SHP77 treated with DMSO at 0.1 percent for 48 hours (cell line): ENCODE data around the gene EHD4.

Source experiments
- DNase-seq: peaks from one replicate; lab custom pipeline; 2025; lab: John Stamatoyannopoulos, UW

EHD4 gene

GRCh38 chr15:41980654-41981323 is 8.4 kb upstream of the EHD4 start:
- no peak for DNase-seq

DNA sequence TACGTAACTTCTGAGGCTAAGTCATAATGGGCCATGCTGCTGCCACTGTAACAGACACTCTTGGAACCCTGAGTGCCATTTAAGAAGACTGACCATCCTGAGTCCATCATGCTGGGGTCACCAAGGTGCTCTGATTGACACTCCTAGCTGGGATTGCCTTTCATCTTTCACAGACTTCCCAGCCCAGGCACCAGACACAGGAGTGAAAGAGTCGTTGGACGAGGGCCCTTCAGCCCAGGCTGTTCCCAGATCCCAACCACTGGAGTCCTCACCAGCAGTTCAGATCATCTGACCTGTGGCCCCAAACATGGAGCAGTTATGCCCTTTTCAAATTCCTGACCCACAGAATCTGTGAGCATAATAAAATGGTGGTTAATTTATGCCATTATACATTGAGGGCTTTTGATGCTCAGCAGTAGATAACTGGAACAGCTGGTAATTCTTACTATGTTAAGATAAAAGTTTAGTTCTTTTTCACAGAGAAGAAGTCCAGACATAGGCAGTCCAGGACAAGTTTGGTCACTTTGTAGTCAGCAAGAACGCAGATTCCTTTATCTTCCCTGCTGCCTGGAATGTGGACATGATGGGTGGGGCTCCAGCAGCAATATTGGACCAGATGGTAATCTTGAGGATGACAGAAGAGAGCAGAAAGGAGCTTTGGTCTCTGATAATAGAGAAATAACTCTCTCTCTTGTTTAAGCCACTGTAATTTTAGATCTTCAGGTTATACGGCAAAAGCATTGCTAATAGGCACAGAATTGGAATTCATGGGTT is 7.3 kb upstream of the EHD4 start:
- no peak for DNase-seq

DNA sequence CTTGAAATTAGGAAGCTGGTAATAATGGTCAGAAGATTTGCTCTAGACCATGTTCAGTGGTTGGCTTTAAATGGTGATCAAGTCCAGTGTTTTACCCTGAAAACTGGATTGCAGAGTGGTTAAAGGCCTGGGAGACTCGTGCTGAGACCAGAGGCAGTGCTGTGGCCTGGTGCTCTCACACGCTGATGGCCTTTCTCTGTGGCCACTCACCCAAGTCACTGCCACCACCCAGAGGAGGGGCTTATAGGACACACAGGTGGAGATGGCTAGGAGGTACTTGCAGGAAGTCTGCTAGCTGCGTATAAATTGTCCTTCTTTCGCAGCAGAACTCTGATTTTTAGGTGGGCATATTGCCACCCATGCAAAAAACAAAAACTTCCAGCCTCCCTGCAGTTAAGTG is 6.2 kb upstream of the EHD4 start:
- DNase-seq = no peak

DNA sequence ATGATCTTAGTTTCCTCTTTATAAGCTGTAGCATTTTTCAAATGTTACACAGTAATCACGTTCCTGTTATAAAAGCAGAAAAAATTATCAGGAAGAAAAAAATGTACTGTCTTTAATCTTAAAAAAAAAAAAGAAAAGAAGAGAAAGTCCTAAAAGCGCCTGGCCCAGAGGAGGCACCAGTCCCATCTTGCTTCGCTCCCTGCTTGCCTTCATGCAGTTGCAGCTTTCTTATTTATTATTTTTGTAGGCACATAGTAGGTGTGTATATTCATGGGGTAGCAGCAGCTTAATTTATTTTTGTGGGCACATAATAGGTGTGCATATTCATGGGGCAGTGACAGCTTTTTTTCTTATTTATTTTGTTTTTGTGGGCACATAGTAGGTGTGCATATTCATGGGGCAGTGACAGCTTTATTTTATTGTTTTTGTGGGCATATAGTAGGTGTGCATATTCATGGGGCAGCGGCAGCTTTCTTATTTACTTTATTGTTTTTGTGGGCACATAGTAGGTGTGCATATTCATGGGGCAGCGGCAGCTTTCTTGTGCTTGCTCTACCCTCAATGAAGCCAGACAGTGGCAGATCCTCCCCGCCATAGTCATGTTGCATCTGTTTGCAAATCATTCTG is 5.5 kb upstream of the EHD4 start:
- DNase-seq = no peak

DNA sequence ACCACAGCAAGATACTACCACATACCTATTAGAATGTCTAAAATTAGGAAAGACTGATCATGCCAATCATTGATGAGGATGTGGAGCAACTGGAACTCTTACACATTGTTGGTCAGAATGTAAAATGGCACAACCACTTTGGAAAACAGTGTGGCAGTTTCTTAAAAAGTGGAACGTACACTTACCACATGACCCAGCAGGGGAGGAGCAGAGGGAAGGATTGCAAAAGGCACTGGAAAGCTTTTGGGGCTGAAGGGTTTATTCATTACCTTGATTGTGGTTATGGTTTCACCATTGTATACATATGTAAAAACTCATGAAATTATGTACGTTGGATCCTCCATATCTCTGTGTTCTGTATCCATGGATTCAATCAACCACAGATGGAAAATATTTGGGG is 3.3 kb upstream of the EHD4 start:
- DNase-seq = no peak

DNA sequence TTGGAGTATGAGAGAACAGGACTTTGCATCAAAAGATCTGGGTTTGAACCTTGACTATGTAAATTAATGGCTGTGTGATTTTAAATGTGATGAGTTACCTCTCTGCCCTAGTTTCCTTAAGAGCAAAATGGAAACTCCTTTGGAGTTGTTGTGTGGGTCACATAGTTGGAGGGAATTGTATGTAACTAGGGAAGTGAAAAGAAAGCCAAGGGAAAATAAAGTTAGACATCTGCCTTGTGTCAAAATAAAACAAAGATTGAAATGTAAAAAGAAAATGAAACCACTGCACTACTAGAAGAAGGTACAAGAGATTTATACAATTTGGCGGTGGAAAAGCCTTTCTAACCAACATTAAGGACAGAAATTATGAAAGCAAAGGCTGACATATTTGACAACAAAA is 1.7 kb upstream of the EHD4 start:
- DNase-seq = no peak

GRCh38 chr15:41971895-41972252 is 483 bp downstream of the EHD4 start:
- no peak for DNase-seq

- DNase-seq = peak; percentile 24
Observed at GRCh38 chr15:41971089-41971894, 1.1 kb downstream of the EHD4 start.

GRCh38 chr15:41970456-41970855 is 1.9 kb downstream of the EHD4 start:
- DNase-seq = no peak

DNA sequence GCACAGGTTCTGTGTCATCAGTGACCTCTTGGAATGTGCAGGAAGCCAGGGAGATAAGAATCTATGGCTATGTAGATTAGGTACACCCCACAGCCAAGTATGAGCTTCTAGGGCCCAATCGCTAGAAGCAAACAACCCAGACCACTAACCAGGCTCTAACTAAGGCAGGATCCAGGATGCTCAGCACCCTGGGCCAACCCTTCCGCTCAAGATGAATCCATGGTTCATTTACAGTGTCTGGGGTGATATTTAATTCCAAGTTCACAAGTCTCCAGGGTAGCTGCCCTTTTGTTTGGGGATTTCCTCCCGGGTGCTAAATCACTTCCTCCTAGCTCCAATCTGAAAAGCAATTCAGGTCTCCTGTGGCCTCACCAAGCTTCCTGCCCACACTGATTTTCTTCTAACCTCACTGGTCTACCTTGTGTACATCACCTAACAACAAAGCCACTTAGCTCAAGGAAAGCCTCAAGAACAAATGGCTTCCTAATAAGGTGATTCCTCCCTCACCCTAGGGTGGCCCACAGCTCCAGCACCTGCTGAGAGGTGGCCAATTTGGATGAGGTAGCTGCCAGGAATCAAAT is 2.4 kb downstream of the EHD4 start:
- no peak for DNase-seq

- no peak for DNase-seq
Observed at GRCh38 chr15:41968701-41969100, 3.7 kb downstream of the EHD4 start.

DNA sequence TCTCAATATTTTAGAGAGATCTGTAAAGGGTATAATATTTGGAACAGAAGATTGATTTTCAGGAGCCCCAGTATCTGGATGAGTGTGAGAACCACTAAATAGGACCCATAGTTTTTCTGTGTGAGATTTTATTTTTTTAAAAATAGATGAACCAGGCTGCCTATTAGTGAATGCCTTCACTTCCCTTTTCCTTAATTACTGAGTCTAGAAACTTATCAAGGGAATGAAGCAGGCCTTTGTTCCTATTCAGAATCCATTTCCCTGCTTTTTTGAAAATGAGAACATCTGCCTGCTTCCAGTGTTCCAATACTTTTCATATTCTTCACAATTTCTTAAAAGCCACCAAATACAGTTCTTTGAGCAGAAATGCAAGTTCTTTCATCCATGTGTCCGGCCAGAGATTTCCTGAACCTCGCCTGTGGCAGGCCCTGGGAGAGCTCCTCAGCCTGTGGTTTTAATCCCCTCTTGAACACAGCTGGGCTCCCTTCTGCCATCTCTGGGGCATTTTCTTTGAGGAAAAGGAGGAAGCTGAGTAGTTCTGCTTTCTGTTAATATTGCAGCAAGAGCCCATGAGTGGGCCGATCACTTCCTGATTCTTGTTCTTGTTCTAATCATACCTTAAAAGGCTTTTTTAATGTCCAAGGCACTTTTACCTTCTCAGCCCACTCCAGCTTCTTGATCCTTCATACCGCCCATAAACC is 4.7 kb downstream of the EHD4 start:
- no peak for DNase-seq

GRCh38 chr15:41966920-41967465 is 5.4 kb downstream of the EHD4 start:
- DNase-seq = no peak

DNA sequence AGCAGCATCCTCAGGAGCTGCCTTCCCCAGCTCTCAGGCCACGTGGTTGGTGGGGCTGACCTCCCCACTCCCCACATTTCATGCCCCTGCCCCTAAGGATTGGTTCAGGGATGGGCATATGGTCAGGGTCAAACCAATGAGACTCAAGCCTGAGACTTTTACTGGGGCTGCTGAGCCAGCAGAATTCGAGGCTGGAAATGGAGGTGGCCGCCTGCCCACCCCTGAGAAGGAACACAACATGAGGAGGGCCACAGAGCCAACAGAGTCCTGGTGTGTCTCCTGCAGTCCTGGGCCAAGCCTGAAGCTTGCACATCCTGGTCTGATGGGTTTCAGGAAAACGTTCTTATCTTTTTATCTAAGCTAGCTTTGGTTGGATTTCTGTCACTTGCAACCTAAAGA is 5.9 kb downstream of the EHD4 start:
- DNase-seq = no peak

GRCh38 chr15:41965441-41966413 is 6.6 kb downstream of the EHD4 start:
- no peak for DNase-seq

GRCh38 chr15:41961595-41962202 is 10.7 kb downstream of the EHD4 start:
- DNase-seq = no peak

GRCh38 chr15:41961001-41961518 is 11.3 kb downstream of the EHD4 start:
- no peak for DNase-seq

DNA sequence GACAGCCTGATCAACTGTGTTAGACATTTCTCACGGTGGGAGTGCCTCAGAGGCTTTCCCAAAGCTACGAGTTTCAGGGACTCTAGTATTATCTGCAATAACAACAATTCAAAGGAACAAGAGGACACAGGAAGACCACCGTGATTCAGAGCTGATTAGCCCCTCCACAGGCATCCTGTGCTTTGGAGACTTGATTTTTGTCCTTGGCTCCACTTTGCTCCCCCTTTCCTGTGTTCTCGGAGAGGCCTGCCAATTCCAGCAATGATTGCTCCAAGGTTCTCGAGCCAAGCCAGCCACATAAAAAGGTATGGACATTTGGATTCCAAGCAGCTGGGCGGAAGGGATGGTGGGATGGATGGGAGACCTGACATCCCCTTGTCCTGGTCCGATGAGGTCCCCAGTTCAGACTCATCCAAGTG is 14.3 kb downstream of the EHD4 start:
- DNase-seq = no peak
